ENCODE measurements around the gene GLI1. TPM values are rescaled to one million over a fixed set of nuclear protein-coding genes. Genes with fewer than 3 reads are reported as not detected.

Gene GLI1
- polyA plus RNA-seq, 2 of the 4 experiments (the other 2 are of a cell fraction), result 13.1 to 27.3 TPM

DNA sequence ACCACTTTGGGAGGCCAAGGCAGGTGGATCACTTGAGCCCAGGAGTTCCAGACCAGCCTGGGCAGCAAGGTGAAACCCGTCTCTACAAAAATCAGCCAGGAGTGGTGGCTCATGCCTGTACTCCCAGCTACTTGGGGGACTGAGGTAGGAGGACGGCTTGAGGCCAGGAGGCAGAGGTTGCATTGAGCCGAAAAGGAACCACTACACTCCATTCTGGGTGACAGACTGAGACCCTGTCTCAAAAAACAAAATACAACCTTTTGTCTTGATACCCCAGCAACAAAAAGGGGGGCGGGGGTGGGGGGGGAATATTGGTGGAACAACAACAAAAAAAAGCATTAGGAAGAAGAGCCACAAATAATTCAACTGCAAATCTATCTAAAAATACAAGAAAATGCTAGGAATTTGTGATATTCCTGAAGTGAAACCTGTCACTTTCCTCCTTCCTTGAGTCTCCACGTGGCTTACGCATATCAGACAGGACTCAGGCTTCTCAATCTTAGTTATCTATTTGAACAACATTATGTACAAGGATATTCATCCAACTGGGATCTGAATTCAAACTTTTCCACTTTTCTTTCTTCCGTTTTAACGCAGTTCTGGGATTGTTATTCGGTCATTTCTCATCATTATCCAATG is 30.0 kb upstream of the GLI1 start:
- ChIA-PET POLR2A (interaction anchor here (0.7 to 1.2 kb wide), 8 partner anchors 9 to 89 kb away, joined by 3 to 13 read pairs (median 4); no protein-coding TSS in a partner anchor), CTCF (interaction anchor here (0.6 to 3.1 kb wide), 12 partner anchors 15 to 141 kb away, joined by 3 to 26 read pairs (median 4); partner anchors contain the start of genes GLI1 and INHBE)
- Histone ChIP-seq H3K4me2 (peak overlapping the region; percentile 91), H3K27ac (peak overlapping the region; percentile 96 to 98), H3K4me1 (peaks cover 23% of the 10 kb centered on the region; the same call in 2 of the 3 replicates), H3K4me3 (peak overlapping the region; percentile 53), H3K9me3 (no peaks in the 10 kb centered on the region)
- DNase-seq (ENCODE audit: low read depth in 1 of 2, low spot score in 1 of 2) (peak in 1 of 2 experiments; percentile 32), ATAC-seq (no peak), FAIRE-seq (no peak)
- 32% methylated on average over 9 of the region's 9 CpGs for WGBS (ENCODE audit: missing lambda C conversion rate)
- TF ChIP-seq POLR2A (IDR thresholded peaks at IDR 0.05; ENCODE audit: low read length) (no peak), CHD2 (IDR thresholded peaks at IDR 0.05; ENCODE audit: low read length, partially characterized antibody) (no peak), GATA3 (IDR thresholded peaks at IDR 0.05; ENCODE audit: borderline replicate concordance) (no peak), MYC (IDR thresholded peaks at IDR 0.05; ENCODE audit: borderline replicate concordance, low read length) (peak; percentile 52; the same call in 1 of the 2 replicates)
- TF ChIP-seq, protein P1, sequence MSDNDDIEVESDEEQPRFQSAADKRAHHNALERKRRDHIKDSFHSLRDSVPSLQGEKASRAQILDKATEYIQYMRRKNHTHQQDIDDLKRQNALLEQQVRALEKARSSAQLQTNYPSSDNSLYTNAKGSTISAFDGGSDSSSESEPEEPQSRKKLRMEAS (IDR thresholded peaks at IDR 0.05), result peak; percentile 43; the same call in 1 of the 2 replicates

DNA sequence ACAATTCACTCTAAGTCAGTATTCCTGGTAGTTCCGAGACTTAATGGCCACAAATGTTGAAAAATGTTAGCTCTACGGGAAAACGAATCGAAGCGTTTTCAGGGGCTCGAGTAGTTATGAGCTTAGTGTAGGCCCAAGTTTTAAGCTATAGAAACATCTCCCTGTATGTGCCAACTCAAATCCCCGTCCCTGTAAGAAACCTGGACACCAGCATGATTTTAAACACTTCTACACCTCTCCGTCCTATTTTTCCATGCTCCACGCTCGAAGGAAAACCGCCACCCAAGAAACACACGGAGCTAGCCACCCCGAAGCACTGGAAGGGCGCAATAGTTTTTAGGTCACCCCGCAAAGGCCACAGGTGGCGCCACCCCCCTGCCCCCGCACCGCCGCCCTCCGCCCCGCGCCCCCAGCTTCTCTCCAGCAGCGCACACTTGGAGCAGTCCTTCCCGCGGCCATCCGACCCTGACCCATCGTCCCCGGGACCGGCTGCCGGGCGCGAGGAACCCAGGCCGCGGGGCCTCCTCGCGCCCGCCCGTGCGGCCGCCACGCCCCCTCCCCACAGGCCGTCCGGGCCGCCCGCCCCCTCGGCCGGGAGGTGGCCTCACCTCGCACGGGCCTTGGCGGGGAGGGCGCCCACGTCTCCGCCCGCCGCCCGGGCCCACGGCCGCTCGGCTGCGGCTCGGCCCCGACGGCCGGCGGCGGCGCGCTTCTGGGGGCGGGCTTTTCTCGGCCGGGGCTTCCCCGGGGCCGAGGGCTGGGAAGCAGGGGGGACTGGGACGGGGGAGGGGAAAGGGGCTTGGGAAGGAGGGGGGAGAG is 29.3 kb upstream of the GLI1 start:
- Histone ChIP-seq H3K9me3 (no peaks in the 10 kb centered on the region), H3K4me1 (peaks cover 24% of the 10 kb centered on the region; the same call in 2 of the 3 replicates), H3K4me2 (peak overlapping the region; percentile 91), H3K4me3 (peak overlapping the region; percentile 53), H3K27ac (peak overlapping the region; percentile 96 to 98)
- ATAC-seq (peak; percentile 78 to 86), FAIRE-seq (no peak), DNase-seq (ENCODE audit: low read depth in 1 of 2, low spot score in 1 of 2) (peak in 1 of 2 experiments; percentile 50)
- ChIA-PET POLR2A (interaction anchor here (0.6 to 1.2 kb wide), 9 partner anchors 9 to 90 kb away, joined by 3 to 13 read pairs (median 4); no protein-coding TSS in a partner anchor), CTCF (interaction anchor here (0.6 to 3.1 kb wide), 13 partner anchors 16 to 153 kb away, joined by 3 to 26 read pairs (median 3); partner anchors contain the start of genes GLI1 and INHBE)
- 1% methylated on average over 15 of the region's 74 CpGs for WGBS (ENCODE audit: missing lambda C conversion rate)
- TF ChIP-seq CBX2 (IDR thresholded peaks at IDR 0.05; ENCODE audit: borderline replicate concordance, low read depth) (no peak), POLR2A (IDR thresholded peaks at IDR 0.05; ENCODE audit: low read length) (peak; percentile 64), ZSCAN20 (CRISPR knock-in tag; IDR thresholded peaks at IDR 0.05) (no peak), ZFP36 (IDR thresholded peaks at IDR 0.05; ENCODE audit: borderline replicate concordance, partially characterized antibody) (no peak), GATA3 (IDR thresholded peaks at IDR 0.05; ENCODE audit: borderline replicate concordance) (no peak), PHF8 (IDR thresholded peaks at IDR 0.05; ENCODE audit: borderline replicate concordance, low read depth) (0 out of 2 replicates have a peak, but pooled peaks have one; percentile 23), CBX8 (IDR thresholded peaks at IDR 0.05) (no peak), KDM1A (IDR thresholded peaks at IDR 0.05; ENCODE audit: low read depth) (no peak), ZC3H11A (IDR thresholded peaks at IDR 0.05) (no peak), RAD21 (conservative IDR thresholded peaks at IDR 0.05 in 1 of 2, IDR thresholded peaks at IDR 0.05 in 1 of 2) (peak in 1 of 2 experiments; percentile 20; a peak in 1 of 5 replicates), NFE2L2 (conservative IDR thresholded peaks at IDR 0.05; ENCODE audit: low read length) (no peak), ESRRA (IDR thresholded peaks at IDR 0.05; ENCODE audit: borderline replicate concordance, low read length) (no peak)
- TF ChIP-seq, protein P2, sequence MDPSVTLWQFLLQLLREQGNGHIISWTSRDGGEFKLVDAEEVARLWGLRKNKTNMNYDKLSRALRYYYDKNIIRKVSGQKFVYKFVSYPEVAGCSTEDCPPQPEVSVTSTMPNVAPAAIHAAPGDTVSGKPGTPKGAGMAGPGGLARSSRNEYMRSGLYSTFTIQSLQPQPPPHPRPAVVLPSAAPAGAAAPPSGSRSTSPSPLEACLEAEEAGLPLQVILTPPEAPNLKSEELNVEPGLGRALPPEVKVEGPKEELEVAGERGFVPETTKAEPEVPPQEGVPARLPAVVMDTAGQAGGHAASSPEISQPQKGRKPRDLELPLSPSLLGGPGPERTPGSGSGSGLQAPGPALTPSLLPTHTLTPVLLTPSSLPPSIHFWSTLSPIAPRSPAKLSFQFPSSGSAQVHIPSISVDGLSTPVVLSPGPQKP (IDR thresholded peaks at IDR 0.05; ENCODE audit: low read depth, low read length), result no peak
- TF ChIP-seq, protein P3, sequence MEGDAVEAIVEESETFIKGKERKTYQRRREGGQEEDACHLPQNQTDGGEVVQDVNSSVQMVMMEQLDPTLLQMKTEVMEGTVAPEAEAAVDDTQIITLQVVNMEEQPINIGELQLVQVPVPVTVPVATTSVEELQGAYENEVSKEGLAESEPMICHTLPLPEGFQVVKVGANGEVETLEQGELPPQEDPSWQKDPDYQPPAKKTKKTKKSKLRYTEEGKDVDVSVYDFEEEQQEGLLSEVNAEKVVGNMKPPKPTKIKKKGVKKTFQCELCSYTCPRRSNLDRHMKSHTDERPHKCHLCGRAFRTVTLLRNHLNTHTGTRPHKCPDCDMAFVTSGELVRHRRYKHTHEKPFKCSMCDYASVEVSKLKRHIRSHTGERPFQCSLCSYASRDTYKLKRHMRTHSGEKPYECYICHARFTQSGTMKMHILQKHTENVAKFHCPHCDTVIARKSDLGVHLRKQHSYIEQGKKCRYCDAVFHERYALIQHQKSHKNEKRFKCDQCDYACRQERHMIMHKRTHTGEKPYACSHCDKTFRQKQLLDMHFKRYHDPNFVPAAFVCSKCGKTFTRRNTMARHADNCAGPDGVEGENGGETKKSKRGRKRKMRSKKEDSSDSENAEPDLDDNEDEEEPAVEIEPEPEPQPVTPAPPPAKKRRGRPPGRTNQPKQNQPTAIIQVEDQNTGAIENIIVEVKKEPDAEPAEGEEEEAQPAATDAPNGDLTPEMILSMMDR (IDR thresholded peaks at IDR 0.05), result peak; percentile 23; the same call in 1 of the 3 replicates
- TF ChIP-seq, protein P1 (IDR thresholded peaks at IDR 0.05), result peak; percentile 7; the same call in 1 of the 2 replicates
